GM10266 (cell line): ENCODE measurements around the gene CPT1A.

Source experiments
- DNase-seq: peaks from one replicate; pipeline ENCODE4 v3.0.0; 2012; ENCODE audit errors: extremely low spot score
- TF ChIP-seq, protein P1 (sequence below): IDR thresholded peaks from 2 replicates; pipeline ENCODE4 v1.5.1; 2012; ENCODE audit warnings: mild to moderate bottlenecking, low read depth; ENCODE audit not compliant: control insufficient read depth, insufficient read depth; ENCODE audit errors: missing control alignments

Gene CPT1A

DNA sequence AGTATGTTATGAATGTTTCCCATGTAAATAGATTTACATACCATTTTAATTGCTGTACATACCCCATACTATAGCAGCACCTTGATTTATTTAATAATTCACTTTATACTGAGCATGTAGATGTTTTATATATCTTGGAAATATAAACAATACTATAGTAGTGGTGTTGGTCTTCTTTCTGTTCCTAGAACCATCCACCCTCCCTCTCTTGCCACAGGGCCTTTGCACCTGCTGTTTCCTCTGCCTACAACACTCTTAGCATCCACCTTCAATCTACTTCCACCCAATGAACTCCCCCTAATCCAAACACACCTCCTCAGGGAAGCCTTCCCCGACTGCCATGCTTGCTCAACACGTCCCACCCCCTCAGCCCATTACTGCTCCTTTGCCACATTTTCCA is 120.6 kb downstream of the CPT1A start:
- no peak for DNase-seq
- TF ChIP-seq, protein P1, sequence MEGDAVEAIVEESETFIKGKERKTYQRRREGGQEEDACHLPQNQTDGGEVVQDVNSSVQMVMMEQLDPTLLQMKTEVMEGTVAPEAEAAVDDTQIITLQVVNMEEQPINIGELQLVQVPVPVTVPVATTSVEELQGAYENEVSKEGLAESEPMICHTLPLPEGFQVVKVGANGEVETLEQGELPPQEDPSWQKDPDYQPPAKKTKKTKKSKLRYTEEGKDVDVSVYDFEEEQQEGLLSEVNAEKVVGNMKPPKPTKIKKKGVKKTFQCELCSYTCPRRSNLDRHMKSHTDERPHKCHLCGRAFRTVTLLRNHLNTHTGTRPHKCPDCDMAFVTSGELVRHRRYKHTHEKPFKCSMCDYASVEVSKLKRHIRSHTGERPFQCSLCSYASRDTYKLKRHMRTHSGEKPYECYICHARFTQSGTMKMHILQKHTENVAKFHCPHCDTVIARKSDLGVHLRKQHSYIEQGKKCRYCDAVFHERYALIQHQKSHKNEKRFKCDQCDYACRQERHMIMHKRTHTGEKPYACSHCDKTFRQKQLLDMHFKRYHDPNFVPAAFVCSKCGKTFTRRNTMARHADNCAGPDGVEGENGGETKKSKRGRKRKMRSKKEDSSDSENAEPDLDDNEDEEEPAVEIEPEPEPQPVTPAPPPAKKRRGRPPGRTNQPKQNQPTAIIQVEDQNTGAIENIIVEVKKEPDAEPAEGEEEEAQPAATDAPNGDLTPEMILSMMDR: no peak

DNA sequence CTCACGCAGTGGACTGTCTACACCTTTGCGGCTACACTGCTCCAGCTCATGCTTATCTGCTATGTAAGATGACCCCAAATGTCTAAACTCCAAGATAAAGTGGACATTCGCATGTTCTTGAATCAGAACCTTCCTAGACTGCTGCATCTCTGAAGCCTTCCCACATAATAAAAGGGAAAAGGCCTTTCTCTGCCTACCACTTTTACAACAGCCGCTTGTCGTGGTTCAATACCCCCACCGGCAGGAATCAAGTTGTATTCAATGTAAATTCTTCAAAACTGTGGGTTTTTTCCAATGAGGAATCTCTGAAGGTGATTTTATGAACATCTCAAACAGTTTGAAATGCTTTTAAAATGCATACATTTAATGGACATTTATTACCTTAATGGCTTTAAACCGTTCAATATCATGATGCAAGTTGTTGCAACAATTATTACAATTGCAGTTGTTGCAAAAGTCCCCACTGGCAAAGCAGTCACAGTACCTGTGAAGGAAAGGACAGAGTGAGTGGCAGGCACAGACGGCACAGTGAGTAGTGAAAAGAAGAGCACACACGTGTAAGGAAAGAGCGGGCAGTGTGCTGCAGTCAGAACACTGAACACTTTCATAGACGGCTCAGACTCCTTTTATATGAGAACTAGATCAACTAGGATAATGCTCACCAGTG is 126.1 kb downstream of the CPT1A start:
- TF ChIP-seq, protein P1: no peak
- DNase-seq: no peak

DNA sequence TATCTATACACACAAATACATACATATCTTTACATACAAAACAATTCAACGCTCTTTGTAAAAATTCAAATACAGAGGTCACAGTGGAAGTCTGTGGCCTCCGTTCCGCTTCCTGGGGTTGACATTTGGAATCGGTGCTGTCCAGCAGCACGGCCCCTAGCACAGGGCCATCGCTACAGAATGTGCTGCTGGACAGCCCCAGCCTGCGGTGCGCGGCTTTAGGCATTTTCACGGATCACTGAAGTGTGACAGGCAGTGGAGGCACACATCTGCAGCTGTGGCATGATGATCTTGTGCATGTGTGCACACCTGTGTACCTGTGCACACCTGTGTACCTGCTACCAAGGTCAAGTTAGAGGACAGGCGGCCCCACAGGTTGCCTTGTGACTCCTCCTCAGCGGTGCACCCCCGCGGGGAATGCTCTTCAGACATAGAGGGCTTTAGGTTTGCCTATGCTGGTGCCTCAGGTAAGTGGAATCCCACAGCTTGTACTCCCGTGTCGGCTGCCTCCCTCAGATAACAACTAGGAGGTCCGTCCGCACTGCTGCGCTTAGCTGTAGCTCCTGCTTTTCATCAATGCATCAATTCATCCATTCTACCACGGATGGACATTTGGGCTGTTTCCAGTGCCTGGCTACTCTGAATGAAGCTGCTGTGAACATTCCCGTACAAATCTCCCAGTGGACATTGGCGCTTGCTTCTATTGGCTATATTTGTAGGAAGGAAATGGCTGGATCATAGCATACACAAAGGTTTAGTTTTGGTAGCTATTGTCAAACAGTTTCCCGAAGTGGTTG is 127.5 kb downstream of the CPT1A start:
- no peak for DNase-seq
- TF ChIP-seq, protein P1: no peak

- no peak for DNase-seq
- TF ChIP-seq, protein P1: no peak
Measured at GRCh38 chr11:68711114-68711513, 130.6 kb downstream of the CPT1A start.

DNA sequence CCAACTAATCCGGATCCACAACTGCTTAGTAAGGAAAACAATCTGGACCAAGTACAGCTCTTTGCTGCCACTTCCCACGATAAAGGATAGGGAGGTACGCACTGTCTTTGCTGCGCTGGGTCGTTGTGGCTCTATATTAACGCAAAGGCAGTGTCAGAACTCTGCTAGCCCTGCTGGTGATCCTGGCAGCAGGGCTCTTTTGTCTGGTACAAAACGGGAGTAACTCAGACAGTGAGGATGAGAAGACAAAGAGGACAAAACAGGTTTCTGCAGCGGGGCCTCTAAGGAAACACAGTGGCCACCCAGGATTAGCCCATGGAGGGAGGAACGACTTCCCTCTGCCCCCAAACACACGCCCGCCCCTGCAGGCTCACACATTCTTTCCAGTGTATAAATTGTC is 131.3 kb downstream of the CPT1A start:
- TF ChIP-seq, protein P1: no peak

DNA sequence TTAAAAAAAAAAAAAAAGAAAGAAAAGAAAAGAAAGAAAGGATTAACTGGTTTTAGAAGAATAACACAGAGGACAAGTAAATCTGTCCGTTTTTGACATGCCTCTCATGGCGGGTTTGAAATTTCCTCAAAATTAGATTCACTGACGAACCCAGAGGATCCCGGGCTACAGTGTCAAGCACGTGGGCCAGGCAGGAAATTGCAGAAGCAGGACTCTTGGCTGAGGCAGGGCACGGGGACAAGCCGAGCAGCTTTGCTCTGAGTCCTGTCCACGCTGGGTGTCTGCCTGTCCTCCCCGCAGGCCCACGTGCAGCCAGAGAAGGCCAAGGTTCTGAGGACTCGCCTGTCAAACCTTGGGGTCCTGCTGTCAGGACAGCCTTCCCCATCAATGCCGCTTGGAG is 132.7 kb downstream of the CPT1A start:
- TF ChIP-seq, protein P1: no peak
- no peak for DNase-seq

More for the DNA sequence above, 131.3 kb downstream of the CPT1A start:
- DNase-seq: no peak

GRCh38 chr11:68707527-68707926 is 134.2 kb downstream of the CPT1A start:
- no peak for DNase-seq
- TF ChIP-seq, protein P1: no peak
